ENCODE measurements around the gene GTF3C5.
"Not testable (repeated sequence)": the region's sequence is repeated elsewhere in the genome, so short reads cannot be mapped to it uniquely, and the experiment has no call there.

GTF3C5 gene

DNA sequence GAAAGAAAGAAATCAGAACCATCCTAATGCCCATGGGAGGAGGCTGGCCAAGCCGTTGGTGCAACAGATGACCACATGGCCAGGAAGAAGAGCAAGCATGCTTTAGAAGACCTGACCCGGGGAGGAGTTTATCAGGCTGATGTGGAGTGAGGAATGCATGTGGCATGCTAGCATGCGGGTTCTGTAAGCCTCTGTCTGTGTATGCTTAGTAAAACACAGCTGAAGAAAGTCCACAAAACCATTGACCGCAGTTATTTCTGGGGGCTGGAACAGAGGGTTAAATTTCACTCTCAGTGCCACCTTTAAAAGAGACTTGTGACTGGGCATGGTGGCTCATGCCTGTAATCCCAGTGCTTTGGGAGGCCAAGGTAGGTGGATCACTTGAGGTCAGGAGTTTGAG, 33.2 kb upstream of the GTF3C5 start:
- DNase-seq = no peak

DNA sequence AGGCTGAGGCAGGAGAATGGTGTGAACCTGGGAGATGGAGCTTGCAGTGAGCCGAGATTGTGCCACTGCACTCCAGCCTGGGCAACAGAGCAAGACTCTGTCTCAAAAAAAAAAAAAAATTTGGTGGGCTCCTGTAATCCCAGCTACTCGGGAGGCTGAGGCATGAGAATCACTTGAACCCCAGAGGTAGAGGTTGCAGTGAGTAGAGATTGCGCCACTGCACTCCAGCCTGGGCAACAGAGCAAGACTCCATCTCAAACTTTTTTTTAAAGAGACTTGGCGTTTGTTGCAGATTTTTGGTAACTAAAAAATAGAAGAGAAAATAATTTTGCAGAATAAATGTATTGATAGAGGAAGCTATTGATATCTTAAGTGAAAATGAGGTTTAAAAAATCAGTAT, 32.6 kb upstream of the GTF3C5 start:
- DNase-seq = not testable (repeated sequence)

DNA sequence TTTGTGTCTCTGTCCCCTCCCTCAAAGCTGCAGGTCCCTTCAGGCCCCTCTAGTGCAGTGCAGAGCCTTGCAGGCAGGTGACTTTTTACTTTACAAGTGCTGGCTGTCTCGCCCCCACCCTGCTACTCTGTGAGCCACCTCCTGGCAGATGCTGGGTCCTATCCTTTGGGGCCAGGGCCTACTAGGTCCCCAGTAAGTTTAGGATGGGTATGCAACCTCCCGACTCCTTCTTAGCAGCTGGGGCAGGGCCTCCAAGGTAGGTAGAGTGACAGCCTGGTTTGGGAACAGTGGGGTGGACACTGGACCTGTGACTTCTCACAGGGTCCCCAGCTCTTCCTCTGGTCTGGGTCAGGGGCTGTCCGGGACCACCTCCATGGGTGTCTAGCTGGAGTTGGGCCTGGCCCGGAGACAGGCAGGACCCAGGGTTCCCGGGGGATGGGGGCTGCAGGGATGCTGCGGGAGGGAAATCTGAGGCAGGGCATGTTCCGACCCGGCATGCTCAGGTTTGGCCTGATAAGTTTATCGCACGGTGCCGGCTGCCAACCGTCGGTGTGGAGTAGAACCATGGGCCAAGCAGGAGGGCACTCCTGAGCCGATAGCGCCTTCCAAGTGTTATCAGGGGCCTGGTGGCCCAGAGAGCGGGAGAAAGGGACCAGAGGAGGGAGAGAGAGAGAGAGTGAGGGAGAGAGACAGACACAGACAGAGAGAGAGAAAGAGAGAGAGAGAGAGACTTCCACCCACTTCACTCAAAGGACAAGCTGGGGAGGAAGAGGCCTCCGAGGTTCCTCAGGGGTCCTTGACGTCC, 31.8 kb upstream of the GTF3C5 start:
- DNase-seq = no peak

DNA sequence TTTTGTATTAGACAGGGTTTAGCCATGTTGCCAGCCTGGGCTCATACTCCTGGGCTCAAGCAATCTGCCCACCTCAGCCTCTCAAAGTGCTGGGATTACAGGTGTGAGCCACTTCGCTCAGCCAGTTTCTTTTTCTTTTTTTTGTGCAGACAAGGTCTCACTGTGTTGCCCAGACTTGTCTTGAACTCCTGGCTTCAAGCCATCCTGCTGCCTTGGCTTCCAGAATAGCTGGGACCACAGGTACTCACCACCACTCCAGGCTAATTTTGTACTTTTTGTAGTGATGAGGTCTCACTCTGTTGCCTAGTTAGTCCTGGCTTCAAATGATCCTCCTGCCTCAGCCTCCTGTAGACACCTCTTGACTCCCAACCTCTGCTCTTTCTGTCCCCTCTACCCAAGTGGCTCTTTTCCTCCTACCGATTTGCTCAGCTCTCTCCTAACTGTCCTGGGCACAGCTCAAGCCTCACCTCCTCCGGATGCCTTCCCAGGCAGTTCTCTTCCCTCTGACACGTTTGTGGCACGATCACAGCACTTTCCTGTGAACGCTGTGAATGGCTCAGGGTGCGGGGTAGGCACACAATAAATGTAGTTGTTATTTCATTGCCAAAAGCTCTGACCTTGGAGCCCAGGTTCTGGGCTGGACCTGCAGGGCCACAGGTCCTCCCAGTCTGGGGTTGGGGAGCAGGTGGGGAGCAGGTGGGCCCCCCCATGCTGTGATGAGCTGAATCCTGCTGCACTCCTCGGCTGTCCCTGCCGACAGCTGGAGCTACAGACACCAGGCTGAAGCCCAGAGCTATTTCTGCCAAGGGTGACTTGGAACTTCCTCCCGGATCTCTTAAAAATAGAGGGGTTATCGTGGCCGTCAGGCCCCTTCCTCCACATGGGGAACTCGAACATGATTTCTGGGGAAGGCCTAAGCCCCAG, 28.4 kb upstream of the GTF3C5 start:
- no peak for DNase-seq

DNA sequence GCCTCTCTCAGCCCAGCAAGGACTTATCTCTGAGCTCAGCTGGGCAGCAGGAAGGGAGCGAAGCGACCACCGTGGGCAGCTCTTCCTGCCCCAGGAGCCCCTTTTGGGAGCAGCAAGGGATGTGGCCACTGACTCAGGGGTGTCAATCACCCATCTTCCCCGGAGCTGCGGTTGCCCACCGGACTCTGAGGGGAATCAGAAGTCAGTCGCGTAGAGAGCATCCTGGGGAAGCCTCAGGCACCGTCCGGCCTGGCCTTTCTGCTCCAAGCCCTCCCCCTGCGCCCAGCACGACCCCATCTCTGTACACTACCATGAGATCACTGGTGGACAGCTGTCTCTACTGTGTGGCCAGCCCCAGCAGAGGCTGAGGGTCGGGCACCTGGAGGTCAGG, 27.7 kb upstream of the GTF3C5 start:
- DNase-seq = no peak

DNA sequence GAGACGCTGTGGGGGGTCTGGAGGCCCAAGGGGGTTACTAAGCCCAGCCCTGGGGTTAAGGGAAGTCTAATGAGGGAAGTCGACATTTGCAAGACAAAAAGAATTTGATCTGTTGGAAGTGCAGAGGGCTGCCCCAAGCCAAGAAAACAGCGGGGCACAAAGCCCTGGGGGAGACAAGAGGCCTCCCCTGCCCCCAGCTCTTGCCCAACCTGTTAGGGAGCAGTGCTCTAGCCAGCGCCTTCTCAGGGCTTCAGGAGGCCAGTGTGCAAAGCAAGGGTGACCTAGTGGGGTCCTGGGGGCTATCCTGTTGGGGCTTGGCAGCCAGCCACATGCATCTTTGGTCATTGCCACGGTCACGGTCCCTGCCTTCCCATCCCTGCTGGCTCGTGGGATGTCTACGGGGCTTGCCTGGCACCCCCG, 27.1 kb upstream of the GTF3C5 start:
- no peak for DNase-seq

DNA sequence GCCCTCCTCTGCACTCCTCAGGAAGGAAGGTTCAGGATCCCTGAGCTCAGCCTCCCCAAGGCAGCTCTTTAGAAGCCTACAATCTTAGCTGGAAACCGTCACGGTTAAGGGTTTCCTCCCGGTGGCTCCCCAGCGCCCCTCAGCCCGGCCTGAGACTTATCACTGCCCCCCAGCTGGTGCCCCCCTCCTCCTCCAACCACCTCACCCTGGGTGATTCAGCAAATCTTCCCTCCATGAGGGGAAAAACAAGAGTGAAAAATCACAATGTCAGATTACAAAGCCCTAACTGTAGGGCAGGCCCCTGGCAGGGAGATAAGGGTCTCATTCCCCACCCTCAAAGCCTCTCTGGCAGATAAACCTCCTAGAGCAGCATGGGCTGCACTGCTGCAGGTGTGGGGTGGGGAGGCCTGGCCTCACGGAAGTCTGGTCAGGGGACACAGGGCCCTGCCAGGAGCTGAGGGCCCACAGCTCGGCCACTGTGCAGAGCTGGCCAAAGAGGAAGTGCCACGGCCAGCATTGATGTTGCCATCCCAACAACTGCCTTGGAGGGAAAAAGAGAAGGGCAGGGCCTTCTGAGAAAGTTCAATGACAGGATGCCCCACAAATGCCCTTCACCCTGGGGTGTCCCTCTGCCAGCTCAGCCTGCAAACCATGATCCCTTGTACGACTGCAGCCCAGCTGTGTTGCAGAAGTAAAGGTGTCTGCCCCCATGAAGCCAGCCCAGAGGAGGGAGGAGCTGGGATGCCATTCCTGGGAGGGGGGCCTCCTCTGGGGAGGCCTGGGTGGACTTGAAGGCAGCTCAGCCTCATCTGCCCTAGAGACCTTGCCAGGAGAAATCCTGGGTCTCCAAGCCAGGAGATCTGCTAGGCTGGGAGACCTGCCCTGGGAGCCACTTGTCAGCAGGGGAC, 26.5 kb upstream of the GTF3C5 start:
- no peak for DNase-seq

DNA sequence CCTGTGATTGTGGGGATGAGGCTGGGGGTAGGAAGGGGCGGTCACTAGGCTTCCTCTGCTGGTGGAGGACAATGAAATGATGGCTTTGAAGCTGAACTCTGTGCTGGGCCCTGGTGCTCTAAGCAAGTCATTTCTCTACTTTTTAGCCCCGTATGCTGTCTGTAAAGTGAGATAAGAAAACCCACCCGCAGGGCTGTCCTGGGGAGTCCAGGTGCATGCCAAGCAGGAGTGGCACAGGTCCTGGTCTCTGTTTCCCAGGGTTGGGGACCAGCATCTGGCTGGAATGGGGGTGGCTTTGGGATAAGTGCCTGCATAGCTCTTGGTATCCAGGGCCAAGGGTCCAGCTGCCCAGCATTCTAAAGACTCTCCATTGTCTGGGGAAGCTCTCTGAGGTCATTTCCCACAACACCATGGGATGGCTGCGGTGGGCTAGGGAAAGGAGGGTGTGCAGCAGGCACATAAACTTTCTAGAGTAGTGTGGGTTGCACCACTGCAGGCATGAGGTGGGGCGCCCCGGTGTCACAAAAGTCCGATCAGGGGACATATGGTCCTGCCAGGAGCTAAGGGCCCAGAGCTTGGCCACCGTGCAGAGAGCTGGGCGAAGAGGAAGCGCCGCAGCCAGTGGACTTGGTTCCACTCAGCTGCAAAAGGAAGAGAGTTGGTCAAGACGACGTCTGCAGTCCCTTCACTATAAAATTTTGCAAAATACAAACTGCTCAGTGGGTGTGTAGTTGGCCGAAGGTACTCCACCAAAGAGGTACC, 25.6 kb upstream of the GTF3C5 start:
- no peak for DNase-seq

DNA sequence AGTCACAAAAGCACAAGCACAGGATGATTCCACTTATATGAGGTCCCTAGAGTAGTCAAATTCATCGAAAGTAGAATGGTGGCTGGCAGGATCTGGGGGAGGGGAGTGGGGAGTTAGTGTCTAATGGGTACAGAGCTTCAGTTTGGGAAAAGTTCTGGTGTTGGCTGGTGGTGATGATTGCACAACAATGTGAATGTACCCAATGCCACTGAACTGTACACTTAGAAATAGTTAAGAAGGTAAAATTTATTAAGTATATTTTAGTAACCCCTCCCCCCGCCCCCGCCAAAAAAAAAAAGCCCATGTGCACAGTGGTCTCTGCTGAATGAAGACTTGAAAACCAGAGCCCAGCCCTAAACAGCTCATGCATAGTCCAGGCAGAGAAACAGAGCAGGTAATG, 24.8 kb upstream of the GTF3C5 start:
- no peak for DNase-seq

DNA sequence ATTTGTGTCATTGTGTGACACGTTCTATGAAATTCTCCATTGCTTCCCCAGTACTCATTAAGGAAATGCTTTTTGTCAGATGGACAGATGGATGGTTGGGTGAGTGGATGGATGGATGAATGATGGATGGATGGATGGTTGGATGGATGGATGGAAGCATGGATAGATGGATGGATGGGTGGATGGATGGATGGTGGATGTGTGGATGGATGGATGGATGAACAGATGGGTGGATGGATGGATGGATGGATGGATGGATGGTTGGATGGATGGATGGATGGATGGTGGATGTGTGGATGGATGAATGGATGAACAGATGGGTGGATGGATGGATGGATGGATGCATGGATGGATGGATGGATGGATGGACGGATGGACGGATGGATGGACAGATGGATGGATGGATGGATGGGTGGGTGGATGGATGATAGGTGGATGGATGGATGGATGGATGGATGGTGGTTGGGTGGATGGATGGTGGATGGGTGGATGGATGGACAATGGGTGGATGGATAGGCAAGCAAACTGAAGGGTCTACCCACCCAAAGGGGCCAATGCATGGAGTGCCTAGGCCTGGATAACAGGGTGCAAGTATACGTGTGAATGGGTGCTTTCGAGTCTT, 24.0 kb upstream of the GTF3C5 start:
- no peak for DNase-seq

DNA sequence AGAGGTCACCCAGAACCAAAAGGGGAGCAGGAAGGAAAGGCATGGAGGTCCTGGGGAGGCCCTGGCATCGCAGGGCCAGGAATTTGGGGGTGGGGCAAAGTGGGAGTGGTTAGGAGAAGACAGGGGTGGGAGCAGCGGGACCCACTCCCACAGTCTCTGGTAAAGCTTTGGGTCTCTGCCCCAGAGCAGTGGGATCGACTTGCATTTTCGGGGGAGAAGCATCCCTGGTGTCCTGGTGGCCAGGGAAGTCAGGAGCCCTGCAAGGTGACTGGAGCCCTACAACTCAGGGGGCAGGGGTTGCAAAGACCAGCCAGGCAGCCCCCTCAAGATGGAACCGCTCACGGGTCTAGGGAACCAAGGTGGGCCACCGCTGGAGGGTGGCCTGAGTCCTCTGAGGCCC, 22.4 kb upstream of the GTF3C5 start:
- DNase-seq = no peak

DNA sequence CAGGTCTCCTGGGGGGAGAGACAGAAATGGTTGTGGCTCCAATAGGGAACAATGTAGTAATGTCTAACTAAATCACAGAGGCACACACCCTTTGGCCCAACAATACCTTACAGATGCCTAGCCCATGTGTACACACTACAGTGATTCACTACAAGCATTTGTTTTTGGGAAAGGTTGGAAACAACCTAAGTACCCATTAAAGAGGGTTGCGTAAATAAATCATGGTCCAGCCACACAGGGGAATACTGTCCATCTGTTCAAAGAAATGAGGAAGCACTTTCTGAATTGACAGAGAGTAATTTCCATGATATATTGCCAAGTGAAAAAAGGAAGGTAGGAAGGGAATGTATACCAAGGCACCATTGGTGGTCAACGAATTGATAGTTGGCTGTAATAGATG, 22.0 kb upstream of the GTF3C5 start:
- no peak for DNase-seq

DNA sequence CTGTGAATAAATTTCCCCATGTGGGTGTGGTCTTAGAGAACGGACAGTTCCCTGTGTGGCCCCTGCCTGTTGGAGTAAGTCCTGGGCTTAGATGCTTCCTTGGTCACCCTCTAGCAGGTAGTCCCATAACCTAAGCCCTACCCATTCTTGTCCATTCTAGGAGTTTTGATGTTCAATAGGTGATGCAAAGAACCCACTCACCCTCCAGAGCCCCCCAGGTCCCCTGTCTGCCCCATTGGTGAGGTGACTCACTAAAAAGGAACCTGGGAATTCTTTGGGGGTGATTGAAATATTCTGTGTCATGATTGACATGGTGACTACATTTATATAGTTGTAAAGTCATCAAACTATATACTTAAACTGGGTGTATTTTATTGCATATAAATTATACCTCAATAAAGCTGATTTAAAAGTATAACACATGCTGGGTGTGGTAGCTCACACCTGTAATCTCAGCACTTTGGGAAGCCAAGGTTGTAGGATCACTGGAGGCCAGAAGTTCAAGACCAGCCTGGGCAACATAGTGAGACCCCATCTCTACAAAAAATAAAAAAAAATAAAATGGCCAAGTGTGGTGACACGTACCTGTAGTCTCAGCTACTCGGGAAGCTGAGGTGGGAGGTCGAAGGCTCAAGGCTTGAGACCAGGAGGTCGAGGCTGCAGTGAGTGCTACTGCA, 20.8 kb upstream of the GTF3C5 start:
- DNase-seq = no peak

DNA sequence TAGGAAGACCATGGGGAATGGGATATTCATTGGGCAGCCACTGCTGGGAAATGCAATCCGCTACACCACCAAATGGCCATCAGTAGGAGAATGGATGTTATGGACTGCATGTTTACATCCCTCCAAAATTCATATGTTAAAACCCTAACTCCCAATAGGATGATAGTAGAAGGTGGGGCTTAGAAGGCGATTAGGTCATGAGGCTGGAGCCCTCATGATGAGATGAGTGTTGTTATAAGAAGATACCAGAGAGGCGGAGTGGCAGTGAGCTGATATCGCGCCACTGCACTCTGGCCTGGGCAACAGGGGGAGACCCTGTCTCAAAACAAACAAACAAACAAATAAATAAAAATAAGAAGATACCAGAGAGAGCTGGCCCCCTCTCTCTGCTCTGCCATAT, 16.1 kb upstream of the GTF3C5 start:
- DNase-seq = no peak

DNA sequence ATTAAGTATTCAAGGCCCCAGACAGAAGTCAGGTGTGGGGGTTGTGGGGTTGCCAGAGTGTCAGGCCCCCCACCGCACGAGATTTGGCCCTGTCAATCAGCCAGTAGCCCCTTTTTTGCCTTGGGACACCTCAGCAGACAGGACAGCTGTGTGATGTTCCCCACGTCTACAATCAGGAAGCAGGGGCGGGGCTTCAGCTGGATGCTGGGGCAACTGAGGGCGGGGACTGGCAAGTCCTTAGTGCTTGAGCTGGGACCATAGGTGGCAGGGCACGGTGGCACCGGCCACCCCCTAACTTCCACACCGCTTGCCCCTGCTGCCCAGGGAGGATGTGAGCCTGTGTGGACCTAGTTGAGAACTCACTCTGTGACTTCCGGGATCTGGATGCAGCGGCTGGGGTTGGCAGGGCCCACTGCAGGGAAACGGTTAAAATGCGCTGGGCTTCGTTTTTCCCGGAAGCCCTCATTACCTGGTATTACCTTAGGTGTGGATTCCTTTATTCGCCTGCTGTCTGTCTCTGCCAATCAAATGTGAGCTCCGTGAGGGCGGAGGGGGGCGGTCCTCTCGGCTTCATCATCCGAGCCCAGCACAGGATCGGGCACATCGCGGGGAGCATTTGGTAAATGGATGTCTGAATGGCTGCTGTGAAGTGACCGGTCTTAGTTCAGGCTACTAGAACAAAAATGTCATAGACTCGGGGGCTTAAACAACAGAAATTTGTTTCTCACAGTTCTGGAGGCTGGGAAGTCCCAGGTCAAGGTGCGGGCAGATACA, 7.5 kb upstream of the GTF3C5 start:
- peak; percentile 54 for DNase-seq

DNA sequence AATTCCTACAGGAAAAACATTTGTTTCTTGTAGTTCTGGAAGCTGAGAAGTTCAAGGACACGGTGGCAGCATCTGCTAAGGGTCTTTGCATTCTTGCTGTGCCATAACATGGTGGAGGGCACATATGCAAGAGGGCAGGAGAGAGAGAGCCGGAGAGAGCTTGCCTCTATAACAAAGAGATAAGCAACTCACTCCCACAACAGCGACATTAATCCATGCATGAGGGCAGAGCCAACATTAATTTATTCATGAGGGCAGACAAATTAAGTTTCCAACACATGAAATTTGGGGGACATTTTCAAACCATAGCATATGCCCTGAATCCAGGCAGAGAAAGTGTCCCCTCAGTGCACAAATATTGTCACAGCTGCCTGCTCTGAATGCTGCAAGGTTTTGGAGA, 4.4 kb upstream of the GTF3C5 start:
- DNase-seq = no peak

DNA sequence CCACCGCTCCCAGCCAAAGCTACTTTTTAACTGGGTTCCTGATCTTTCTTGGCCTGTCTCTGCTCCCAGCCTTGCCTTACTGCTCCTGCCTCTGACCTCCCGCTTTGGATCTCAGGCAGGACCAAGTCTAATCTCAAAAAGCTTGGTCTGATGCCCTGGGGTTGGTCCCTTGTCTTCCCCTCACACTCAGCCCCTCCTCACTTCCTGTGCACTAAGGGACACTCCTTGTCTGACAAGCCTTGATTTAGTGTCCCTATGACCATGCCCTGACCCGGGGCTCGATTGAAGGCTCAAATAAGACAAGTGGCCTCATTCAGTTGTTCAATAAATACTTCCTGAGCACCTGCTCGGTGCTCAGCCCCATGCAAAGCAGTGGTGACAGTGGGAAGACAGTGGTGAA, 3.7 kb upstream of the GTF3C5 start:
- DNase-seq = no peak

DNA sequence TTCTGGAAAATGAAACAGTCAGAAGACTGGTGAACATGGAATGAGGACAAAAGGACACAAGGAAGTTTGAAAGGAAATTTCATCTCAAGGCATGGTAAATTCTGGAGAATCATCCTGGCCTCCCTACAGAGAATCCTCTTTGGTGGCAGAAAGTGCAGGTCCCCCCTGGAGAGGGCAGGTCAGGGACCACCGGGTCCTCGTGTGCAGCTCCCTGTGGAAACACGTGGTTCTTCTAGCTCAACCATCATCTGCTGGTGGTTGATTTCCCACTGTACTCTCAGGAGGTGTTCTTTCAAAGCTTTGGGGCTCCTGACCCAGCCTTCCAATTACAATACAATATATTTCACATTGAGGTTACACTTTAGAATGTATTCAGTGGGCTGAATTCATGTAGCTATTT, 2.6 kb upstream of the GTF3C5 start:
- no peak for DNase-seq

DNA sequence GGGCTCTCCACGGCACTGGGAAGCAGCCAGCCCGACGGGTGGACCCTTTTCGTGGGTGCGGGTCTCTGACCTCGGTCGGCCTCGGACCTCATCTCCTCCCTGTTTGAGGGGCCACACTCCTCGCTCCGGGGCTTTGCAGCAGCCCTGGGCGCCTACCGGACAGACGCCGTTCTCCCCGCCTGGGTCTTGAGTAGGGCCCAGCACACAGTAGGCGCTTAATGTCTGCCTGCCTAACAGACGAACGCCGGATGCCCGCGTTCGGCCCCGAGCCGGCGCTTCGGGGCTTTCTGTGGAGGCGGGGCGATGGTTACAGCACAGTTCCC, 842 bp upstream of the GTF3C5 start:
- no peak for DNase-seq

DNA sequence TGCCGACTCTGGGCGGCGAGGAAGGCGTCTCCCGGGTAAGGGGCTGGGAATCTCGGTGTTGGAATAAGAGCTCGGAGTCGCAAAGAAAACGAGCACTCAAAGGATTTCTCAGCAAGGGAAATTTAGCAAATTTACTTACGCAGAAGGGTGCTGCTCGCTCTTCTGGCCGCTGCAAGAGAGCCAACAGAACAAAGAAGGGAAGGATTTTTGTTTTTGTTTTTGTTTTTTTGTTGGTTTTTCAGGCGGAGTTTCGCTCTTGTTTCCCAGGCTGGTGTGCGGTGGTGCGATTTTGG, 279 bp downstream of the GTF3C5 start:
- no peak for DNase-seq

DNA sequence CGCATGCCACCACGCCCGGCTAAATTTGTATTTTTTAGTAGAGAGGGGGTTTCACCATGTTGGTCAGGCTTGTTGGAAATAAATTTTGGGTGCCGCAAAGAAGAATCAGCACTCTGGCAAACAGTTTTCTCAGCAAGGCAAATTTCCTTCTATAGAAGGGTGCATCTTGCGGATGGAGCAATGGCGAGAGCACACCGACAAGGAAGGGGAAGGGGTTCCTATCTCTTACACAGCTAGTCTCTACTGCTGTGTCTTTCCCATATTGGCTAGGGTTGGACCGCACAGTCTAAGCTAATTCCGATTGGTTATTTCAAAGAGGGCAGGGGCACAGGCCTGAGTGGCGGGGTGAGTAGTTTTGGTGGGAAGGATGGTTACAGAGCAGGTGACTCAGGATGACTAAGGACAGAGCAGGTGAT, 707 bp downstream of the GTF3C5 start:
- DNase-seq = peak; percentile 21

Data from activated CD4-positive, alpha-beta T cell treated with anti-CD3 and anti-CD28 coated beads, Interleukin-2, amount 50 U/mL, for 16 hours (primary cell).